Amygdala (tissue), 56 donors: ENCODE measurements around the gene FIGN.

Experiments used
- DNase-seq, 56 donors: peaks; one replicate each; lab custom pipeline; 2025; lab: John Stamatoyannopoulos, UW

FIGN gene

DNA sequence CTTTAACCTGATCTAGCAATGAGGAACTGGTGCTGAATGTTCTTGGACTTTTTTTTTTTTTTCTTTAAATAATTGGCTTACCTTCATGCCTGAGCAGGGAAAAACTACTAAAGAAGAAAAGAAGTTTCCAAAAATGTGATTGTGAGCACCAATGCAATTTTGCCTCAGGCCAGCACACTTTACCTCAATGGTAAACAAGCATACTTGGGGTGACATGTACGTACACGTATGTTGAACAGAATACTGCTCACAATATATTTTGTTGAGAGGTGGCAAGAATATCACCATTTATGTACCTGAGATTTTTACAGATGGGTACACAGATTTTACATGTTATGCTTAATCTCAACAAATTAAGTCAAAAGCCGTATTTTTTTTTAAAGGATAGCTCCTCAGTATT is 144.3 kb downstream of the FIGN start:
- DNase-seq, result no peak

DNA sequence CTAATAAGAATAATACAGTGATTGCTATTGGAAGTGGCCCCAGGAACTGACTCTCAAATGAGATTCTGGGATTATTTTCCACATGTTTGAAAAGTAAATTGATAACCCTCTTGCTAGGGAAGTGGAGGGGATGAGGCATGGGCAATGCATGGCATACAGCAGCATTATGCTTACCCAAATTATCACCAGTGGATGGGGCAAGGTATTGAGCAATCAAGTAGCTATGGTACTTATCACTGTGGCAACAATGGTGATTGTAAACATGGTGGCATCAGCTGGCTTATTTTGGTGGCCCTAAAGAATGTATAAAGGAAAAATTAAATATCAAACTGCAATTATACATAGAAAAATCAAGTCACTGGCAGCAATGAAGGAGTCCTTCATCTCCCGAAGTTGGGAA is 155.1 kb downstream of the FIGN start:
- no peak for DNase-seq

DNA sequence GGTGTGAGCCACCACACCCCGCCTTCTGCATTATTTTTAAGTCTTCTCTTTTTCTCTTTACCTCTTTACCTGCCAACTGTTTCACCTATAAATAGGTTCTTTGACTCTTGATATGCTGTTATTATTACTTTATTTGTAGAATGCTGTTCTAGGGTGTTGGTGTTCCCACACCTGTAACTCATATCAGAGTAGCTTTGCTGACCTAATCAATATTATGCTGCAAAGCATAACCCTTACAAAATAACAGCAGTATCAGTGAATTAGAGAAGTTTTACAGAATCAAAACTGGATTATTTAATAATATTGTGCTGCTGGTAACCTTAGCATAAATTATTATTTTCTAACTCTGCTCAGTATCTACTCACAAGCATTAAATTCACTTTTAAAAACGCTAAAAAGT is 161.5 kb downstream of the FIGN start:
- no peak for DNase-seq

DNA sequence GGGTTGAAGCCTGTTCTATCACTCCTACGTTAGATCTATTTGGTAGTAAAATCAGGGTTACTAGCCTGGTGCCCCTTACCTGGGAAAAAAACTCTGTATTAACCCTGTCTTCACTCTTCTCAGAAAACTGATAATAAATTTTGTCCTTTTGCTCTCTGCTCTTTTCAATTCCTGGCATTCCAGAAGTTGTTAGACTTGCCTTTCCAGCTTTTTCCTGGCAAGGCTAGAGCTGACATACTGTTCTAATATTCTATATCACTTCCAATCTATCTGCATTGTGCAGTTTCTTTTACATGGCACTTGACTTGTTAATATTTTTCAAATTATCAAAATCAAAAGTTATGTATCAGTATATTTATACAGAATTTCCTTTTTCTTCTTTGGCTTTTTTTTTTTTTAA is 162.2 kb downstream of the FIGN start:
- no peak for DNase-seq

DNA sequence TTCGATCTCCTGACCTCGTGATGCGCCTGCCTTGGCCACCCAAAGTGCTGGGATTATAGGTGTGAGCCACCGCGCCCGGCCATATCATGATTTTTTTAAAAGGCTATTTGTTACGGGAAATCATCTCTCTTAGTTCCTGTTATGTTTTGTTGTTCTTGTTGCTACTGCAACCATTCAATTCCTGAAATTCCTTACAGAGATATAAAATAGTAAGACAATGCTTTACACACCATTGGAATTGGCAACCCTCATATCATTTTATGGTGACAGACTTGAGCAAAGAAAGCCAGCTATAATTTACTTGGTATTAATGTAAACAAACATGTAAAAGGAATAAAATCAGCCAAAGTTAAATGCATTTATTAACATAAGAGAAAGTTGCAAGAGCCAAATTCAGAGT is 163.0 kb downstream of the FIGN start:
- no peak for DNase-seq

DNA sequence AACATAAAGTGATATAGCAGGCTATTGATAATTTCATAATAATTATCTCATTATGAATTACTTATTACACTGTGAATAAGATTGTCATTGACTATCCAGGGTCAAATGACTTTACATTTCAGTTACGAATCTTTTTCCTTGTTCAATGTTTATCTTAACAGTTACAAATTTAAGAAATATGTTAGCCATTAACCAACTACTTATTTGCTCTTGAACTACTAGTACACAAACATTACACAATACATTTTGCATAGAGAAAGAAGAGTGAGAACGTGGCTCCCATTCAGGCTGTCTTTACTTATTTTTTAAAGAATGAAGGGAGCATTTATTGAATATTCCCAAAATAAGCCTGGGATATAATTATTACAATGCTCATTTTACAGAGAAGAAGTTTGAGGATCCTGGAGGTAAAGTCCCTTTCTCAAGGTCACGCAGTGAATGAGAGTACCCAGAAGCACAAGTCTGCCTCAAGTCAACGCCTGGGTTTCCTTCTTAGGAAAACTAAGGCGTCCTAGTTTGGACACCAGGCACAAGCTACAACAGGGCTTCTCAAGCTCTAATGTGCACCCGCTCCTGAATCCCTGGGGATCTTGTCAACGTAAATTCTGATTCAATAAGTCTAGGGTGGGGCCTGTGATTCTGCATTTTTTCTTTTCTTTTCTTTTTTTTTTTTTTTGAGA is 164.2 kb downstream of the FIGN start:
- no peak for DNase-seq

DNA sequence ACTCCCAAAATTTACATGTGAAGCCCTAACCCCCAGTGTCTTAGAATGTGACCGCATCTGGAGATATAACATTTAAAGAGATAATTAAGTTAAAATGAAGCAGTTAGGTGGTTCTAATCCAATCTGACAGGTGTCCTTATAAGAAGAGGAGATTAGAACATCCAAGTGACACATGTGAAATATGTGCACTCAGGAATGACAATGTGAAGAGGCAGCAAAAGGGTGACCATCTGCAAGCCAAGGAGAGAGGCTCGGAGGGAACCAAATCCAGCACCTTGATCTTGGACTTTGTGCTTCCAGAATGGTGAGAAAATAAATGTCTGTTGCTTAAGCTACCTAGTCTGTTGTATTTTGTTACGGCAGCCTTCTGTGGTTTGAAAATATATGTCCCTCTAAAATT is 165.4 kb downstream of the FIGN start:
- no peak for DNase-seq

DNA sequence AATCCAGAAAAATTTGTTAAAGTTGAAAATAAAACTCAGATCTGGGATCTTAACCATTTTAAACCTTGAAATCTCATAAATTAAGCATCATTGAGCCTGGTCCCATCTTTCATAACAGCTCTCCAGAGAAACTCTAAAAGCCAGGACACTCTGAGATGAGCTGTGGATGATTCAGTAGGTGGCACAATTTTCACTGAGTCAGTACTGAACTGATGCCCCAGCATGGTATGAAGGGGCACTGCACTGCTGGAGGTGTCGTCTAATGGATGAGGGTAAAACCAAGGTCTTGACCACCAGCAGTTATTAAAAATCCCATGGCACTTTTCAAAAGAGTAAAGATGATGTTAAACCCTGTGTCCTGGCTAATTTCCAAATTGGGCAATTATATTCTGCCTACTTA is 170.6 kb downstream of the FIGN start:
- no peak for DNase-seq

DNA sequence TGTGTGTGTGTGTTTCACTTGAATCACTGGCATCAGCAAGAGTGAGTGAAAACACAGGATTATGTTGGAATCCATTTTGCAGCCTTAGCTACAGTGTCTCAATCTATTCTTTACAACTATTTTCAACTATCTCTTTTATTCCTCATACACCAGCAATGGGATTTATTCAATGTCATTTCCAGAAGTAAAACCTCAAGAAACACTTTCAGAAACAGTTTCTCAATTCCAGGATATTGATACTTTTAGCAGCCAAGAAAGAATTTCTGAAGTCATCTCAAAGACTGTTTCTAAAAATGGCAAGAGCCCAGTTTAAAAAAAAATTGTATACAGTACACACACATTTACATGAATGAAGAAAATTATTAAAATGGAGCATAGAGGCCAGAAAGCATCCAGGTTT is 171.6 kb downstream of the FIGN start:
- DNase-seq, result no peak

DNA sequence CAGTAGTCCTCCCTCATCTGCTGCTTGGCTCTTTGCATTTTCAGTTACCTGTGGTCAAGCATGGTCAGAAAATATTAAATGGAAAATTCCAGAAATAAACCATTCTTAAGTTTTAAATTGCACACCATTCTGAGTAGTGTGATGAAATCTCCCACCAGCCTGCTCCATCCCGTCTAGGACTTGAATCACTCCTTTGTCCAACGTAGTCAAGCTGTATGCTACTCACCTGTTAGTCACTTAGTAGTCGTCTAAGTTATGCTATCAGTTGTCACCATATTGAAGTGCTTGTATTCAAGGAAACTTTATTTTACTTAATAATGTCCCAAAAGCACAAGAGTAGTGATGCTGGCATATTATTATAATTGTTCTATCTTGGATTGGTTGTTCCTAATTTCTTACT is 172.5 kb downstream of the FIGN start:
- DNase-seq, result no peak

DNA sequence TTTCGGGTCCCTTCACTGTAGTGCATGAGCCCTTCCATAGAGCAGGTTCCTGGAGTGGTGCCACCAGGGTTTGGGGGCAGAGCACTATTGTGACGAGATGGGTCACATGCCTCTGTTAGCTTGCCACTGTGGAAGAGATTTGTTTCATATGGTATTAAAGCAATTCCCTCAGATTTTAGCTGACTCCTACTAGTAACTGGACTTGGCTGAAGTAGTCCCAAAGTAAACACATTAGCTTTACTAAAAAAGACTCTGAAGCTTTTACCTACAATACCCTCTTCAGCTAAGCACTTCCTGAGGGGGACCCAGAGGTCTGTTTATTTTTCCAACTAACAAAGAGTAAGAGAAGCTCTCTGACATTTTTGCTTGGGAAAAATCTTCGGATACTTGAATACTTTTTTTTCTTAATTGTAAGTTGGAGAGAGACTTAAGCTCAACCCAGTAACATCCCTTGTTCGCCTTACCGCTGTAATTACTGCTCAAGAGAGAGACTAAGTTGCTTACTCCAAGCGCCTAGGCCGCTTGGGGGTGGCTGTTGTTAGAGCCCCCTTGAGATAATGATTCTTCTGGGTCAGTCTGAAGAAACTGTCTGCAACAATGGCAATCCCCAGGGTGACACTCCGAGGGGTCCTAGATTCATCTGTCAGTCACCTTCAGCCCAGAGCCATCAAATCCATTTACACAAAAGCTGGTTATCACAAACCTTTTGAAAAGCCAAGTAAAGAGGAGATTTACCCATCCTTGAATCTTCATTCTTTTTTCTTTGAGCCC is 177.4 kb downstream of the FIGN start:
- no peak for DNase-seq

DNA sequence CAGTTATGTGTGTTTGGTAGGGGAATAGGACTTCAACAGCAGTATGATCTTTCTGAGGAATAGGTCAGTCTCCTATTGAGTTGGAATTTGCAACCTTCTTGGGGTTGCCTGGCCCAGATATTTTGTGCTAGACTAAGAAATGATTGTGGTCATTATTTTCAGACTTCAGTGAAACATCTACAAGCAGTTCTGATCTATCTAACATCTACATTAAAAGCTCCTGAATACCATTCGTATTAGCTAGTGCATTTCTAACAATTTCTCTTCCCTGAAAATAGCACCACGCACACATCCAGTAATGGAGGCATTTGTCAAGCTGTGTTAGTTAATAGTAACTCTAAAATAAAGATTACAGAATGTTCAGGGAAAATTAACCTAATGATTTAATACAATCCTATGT is 179.3 kb downstream of the FIGN start:
- DNase-seq, result no peak

DNA sequence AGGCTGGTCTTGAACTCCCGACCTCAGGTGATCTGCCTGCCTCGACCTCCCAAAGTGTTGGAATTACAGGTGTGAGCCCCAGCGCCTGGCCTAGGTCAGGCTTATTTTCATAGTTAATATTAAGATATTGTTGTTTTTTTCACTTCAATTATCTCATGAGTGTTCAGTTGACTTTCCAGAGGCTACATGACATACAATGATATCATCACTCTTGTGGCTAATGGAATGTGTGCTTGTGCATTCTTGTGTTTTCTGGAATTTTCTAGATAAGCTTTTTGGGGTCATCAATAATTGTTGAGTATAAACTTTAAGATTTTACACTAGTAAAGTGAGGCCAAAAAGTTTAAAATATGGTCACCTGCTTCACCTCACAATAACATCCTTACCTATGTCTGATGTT is 180.9 kb downstream of the FIGN start:
- no peak for DNase-seq

DNA sequence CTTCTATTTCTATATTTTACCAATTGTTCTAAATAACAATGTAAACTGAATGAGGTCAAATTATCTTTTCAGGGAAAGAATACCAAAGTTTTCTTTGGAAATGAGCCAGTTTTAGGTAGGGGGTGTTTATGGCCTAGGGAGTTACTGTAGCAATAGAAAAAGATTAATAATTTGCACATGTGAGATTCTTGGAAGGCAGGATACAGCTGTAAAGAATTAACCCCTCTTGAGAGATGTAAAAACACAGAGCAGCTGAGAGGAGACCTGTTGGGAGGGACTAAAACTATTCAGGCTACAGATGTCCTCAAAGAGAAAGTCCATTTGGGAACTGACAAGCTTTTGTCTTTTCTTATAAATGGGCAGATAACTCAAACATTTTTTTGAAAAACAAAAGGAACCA is 182.2 kb downstream of the FIGN start:
- no peak for DNase-seq

DNA sequence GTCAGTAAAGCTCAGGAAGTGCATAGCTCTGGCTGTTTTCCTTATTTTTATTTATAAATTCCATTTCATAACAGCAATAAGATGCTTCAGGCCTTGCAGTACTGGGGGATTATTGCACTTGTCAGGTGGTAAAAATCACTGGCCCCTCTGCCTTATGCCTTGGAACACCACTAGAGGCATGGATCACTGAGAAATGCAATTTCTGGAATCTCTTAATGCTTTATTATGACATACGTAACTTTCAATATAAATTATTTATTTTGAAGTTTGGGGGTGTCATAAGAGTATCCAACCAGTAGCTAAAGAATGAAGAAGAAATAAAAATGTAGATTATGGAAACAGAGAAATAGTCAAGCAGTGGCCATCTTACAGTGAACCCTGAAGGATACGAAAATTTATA is 183.1 kb downstream of the FIGN start:
- no peak for DNase-seq

DNA sequence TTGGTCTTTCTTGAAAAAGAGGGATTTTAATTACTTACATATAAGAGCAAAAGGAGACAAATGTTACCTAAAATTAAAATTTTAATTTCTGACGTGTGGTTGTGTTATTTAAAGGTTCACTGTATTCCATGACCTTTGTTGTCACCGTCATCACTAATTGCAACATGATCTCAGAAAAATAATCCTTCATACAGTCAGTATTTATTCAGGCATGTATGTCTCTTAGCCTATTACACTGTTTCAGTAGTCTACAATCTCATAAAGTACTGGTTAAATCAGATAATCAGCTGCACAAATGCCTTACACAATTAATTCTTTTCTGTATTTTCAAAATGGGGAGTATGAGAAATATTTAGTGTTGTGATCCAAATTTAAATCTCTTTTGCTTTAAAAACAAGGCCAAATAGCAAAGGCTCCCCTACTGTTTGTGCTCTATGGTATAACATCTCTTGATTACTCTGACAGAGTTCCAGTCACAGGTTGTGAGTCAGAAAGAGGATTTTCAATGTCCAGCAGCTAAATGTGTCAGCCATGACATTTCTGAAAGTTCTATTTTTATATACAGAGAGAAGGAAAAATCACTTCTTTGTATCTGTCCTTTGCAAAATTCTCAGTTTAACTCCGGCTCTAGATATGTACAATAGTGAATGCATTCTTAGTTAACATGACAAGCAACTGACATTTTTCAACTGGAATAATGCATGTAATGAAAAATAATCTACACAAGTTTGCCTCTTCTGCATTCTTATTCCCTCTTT is 184.0 kb downstream of the FIGN start:
- no peak for DNase-seq

DNA sequence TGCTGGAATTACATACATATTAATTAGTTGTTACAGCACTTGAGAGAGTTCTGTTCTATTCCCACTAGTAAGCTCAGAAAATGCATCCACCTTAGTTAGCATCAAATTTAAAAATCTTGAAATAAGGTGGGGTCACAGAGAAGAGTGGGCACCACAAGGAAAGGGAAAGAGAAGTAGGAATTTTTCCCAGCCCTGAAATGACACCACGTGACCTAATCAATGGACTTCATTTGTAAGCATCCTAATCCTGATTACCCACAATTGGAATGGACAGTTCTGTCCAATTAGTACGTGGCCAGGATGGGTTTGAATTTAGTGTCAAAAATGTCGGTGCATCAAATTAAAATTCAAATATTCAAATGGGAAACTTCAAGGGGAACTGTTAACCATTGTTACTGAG is 186.8 kb downstream of the FIGN start:
- no peak for DNase-seq
